HepG2 (cell line): ENCODE measurements around the gene RPL19. TPM values are rescaled to one million over a fixed set of nuclear protein-coding genes. Genes with fewer than 3 reads are reported as not detected.

Experiments
- ATAC-seq: fragments of 200-7000 bp; cut with Tn5 transposase; 3 replicates; pipeline ENCODE4 v1.9.1; 2020; ENCODE audit warnings: mild to moderate bottlenecking, moderate library complexity
- BruUV-seq: library from RNA; stranded (reverse); fragments of 400-500 nt; replicated peaks from 2 replicates; lab custom pipeline; 2021; lab: Mats Ljungman, UMichigan
- CTCF ChIA-PET: fragments of 300-600 bp; formaldehyde crosslinking; extraction: SDS; loops from one replicate; lab custom pipeline; 2021; ENCODE audit warnings: low total read pairs, inconsistent platforms, low intra/inter-chr PET ratio; lab: Yijun Ruan, JAX
- POLR2A ChIA-PET: fragments of 350-600 bp; sonication (Branson Sonifier 250); formaldehyde crosslinking; loops from one replicate; lab custom pipeline; 2020; ENCODE audit warnings: antibody characterized with exemption, inconsistent platforms; lab: Yijun Ruan, JAX
- DNase-seq: peaks from one replicate; pipeline ENCODE4 v3.0.0-alpha.2; 2015; ENCODE audit warnings: low spot score
- FAIRE-seq: peaks from 3 replicates; lab custom pipeline; 2011; peaks lifted over from hg19 to GRCh38; lab: Jason Lieb, UNC
- H2AFZ ChIP-seq: one replicate; pipeline ENCODE4 v1.6.1; 2011; ENCODE audit warnings: low read length, inconsistent platforms
- H3K27ac ChIP-seq: fragments of 300-600 bp; 3 replicates; pipeline ENCODE4 v1.8.0; 2011; ENCODE audit warnings: mixed run types, mild to moderate bottlenecking, mixed read lengths, low read length, inconsistent platforms; ENCODE audit not compliant: insufficient read depth; ENCODE audit errors: extremely low read length
- H3K27me3 ChIP-seq, 2 experiments: fragments of 200-600 bp in 1 of 2; 2 replicates in 1 of 2; 3 replicates in 1 of 2; pipeline versions ENCODE4 v1.6.0 to v1.8.0; 2011; ENCODE audit warnings: low read length in 2 of 2, mild to moderate bottlenecking in 2 of 2, moderate library complexity in 2 of 2, inconsistent platforms in 1 of 2; ENCODE audit not compliant: insufficient read depth in 2 of 2, control insufficient read depth in 1 of 2
- H3K36me3 ChIP-seq, 2 experiments: fragments of 200-600 bp in 1 of 2; replicated peaks in 1 of 2; 2 replicates in 1 of 2; 3 replicates in 1 of 2; pipeline versions ENCODE4 v1.5.1 to v1.8.0; 2011; ENCODE audit warnings: low read length in 2 of 2, inconsistent platforms in 1 of 2; ENCODE audit not compliant: insufficient read depth in 2 of 2, control insufficient read depth in 1 of 2
- H3K4me1 ChIP-seq: 2 replicates; pipeline ENCODE4 v1.5.1; 2012; ENCODE audit warnings: low read length, inconsistent platforms; ENCODE audit not compliant: insufficient read depth
- H3K4me2 ChIP-seq: 2 replicates; pipeline ENCODE4 v1.6.0; 2011; ENCODE audit warnings: low read depth, low read length, inconsistent platforms
- H3K4me3 ChIP-seq, 3 experiments: fragments of 200-600 bp in 1 of 3; sonication (generic), shearing (Covaris generic) in 1 of 3; replicated peaks in 1 of 3; 2 replicates each; pipeline ENCODE4 v1.5.1; 2011 to 2016; ENCODE audit warnings: low read length in 3 of 3, inconsistent platforms in 2 of 3, low read depth in 2 of 3, mild to moderate bottlenecking in 2 of 3, control low read depth in 1 of 3, mixed read lengths in 1 of 3; ENCODE audit not compliant: insufficient read depth in 1 of 3
- H3K79me2 ChIP-seq: one replicate; pipeline ENCODE4 v1.6.1; 2011; ENCODE audit warnings: low read length, inconsistent platforms; ENCODE audit not compliant: insufficient read depth
- H3K9ac ChIP-seq: 2 replicates; pipeline ENCODE4 v1.6.0; 2011; ENCODE audit warnings: mild to moderate bottlenecking, low read depth, low read length, inconsistent platforms; ENCODE audit not compliant: insufficient read depth
- H3K9me3 ChIP-seq: 2 replicates; pipeline ENCODE4 v1.5.1; 2012; ENCODE audit warnings: mild to moderate bottlenecking, low read length
- H4K20me1 ChIP-seq: 2 replicates; pipeline ENCODE4 v1.6.0; 2011; ENCODE audit warnings: inconsistent platforms, mild to moderate bottlenecking, low read length, moderate library complexity; ENCODE audit not compliant: insufficient read depth
- CHD2 ChIP-seq: IDR thresholded peaks from 2 replicates; pipeline ENCODE4 v1.6.1; 2011; ENCODE audit warnings: low read depth, low read length, improper control_type of control experiment
- HNF1B ChIP-seq: sonication (generic); formaldehyde crosslinking; IDR thresholded peaks from 2 replicates; pipeline ENCODE4 v1.5.1; 2020; ENCODE audit warnings: mild to moderate bottlenecking, moderate library complexity, missing genetic modification reagents
- ZNF331 ChIP-seq: sonication (generic); formaldehyde crosslinking; IDR thresholded peaks from 2 replicates; pipeline ENCODE4 v1.4.0; 2020; ENCODE audit warnings: missing genetic modification reagents
- ZNF770 ChIP-seq: sonication (generic); formaldehyde crosslinking; IDR thresholded peaks from 2 replicates; pipeline ENCODE4 v1.5.0; 2020; ENCODE audit warnings: mild to moderate bottlenecking, missing genetic modification reagents
- WGBS: methylation state at CpG from one replicate; pipeline ENCODE4 v1.1.6; 2017; ENCODE audit warnings: low lambda C conversion rate; 5-methylcytosine and 5-hydroxymethylcytosine counted together
- in situ Hi-C: cut with HindIII; loops from 2 replicates; pipeline ENCODE4 v1.10.0; 2017; ENCODE audit warnings: low pct_unique_long_range_greater_than_20kb; ENCODE audit not compliant: extremely low pct_ligation_motif_present
- intact Hi-C: fragments of 100-400 bp; cut with micrococcal nuclease; formaldehyde crosslinking; loops from one replicate; pipeline ENCODE4 v1.10.0; 2022; ENCODE audit not compliant: unreplicated experiment
- polyA plus RNA-seq, 8 experiments: library from polyadenylated mRNA; depleted of rRNA in 3 of 8; stranded (reverse) in 7 of 8; unstranded in 1 of 8; fragments of >200 nt; fragmentation: Illumina TruSeq in 4 of 8; extraction: Trizol in 4 of 8; gene quantifications; 2 replicates each; pipeline versions ENCODE4 v1.2.1 to v1.2.3, GENCODE V29; 2011 to 2016; ENCODE audit warnings: low read depth in 4 of 8, missing spikeins in 1 of 8, mixed read lengths in 1 of 8; ENCODE audit not compliant: insufficient read depth in 1 of 8
- total RNA-seq, 5 experiments: library from RNA; depleted of rRNA; stranded (reverse); fragments of >200 nt; fragmentation: Illumina TruSeq; extraction: Trizol; gene quantifications; 2 replicates each; pipeline ENCODE4 v1.2.3, GENCODE V29; 2016; ENCODE audit warnings: low read depth in 1 of 5

Gene RPL19
- total and polyA plus RNA-seq, 2 of the 13 experiments (the other 11 are each of a cell fraction or from before 2014, with no cell fraction given) = 2,522 to 2,768 TPM

GRCh38 chr17:39156491-39156890 is 43.6 kb upstream of the RPL19 start:
- CTCF ChIA-PET = no interaction called here
- in situ Hi-C loops = loop anchor here (25.0 kb wide), 1 partner anchor 394 kb away; the partner anchor contains the start of gene PSMB3

More at GRCh38 chr17:39156491-39156890, 43.6 kb upstream of the RPL19 start:
- no peak overlapping the region for H3K9ac ChIP-seq
- 0 out of 2 replicates have a peak, but pooled peaks cover 2% of the 10 kb centered on the region for H4K20me1 ChIP-seq
- TF ChIP-seq ZNF331 (CRISPR knock-in tag) = no peak
- TF ChIP-seq CHD2 = no peak
- no peak for TF ChIP-seq HNF1B
- peak; percentile 69; the same call in 1 of the 2 replicates for TF ChIP-seq ZNF770
- DNase-seq (no peak), FAIRE-seq (no peak), ATAC-seq (no peak)
- H3K79me2 ChIP-seq = no peaks in the 10 kb centered on the region
- H3K36me3 ChIP-seq = no peaks in the 10 kb centered on the region
- WGBS = 59% methylated on average over 7 of the region's 7 CpGs
- H3K4me2 ChIP-seq = peak overlapping the region; percentile 97
- H2AFZ ChIP-seq = no peak overlapping the region
- H3K27ac ChIP-seq = no peak overlapping the region
- BruUV-seq = no TSS peak
- H3K4me3 ChIP-seq = peak overlapping the region in 1 of 3 experiments; percentile 17; a peak in 1 of 6 replicates
- H3K27me3 ChIP-seq = peaks cover 2 to 15% of the 10 kb centered on the region in 2 experiments
- H3K4me1 ChIP-seq = peaks cover 41% of the 10 kb centered on the region
- intact Hi-C loops = loop anchor here (10.0 kb wide), 1 partner anchor 242 kb away; no protein-coding TSS in a partner anchor
- POLR2A ChIA-PET = no interaction called here
- no peaks in the 10 kb centered on the region for H3K9me3 ChIP-seq
